ENCODE results near the gene CASK. TPM values are rescaled to one million over a fixed set of nuclear protein-coding genes. Genes with fewer than 3 reads are reported as not detected.

CASK gene
- total RNA-seq, 1 experiment from 2014 or later: 54.6 TPM

DNA sequence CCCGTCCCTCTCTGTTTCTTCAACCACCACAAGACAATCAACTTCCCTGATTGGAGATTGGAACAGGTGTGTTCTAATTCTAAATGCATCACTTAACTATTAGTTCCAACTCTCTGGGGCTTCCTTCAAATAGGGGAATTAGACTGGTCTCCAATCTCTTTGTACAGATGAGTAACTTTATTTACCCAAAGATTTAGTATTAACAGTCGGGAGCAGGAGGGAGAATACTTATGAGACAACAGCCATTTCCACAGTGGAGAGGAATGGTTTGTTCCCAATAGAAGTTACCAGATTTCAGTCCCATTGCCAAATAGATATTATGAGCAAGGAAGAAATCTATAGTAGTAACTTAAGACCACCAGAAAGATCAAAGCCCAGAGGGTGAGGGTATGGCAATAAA, 46.2 kb downstream of the CASK start:
- ChIA-PET CTCF (interaction anchor here (1.9 kb wide), 1 partner anchor 19 kb away, joined by 5 read pairs; no protein-coding TSS in a partner anchor), POLR2A (no interaction called here)
- no peak for DNase-seq (ENCODE audit: low spot score)
- Mint-ChIP-seq H3K27me3 (ENCODE audit: low read depth) (no peaks in the 10 kb centered on the region), H3K36me3 (no peaks in the 10 kb centered on the region), H3K4me3 (no peak overlapping the region), H3K4me1 (peaks cover 13% of the 10 kb centered on the region; the same call in 1 of the 2 replicates), H3K9me3 (peaks cover 4% of the 10 kb centered on the region; the same call in 1 of the 2 replicates), H3K27ac (no peak overlapping the region)
- ATAC-seq: no peak
- TF ChIP-seq RELA (CRISPR knock-in tag; IDR thresholded peaks at IDR 0.05; ENCODE audit: borderline replicate concordance) (no peak), MYBL2 (CRISPR knock-in tag; IDR thresholded peaks at IDR 0.05) (no peak), FOXJ3 (CRISPR knock-in tag; IDR thresholded peaks at IDR 0.05; ENCODE audit: borderline replicate concordance) (no peak), ZNF317 (CRISPR knock-in tag; IDR thresholded peaks at IDR 0.05; ENCODE audit: borderline replicate concordance, low read depth) (no peak), USF1 (CRISPR knock-in tag; IDR thresholded peaks at IDR 0.05) (no peak), USF2 (CRISPR knock-in tag; IDR thresholded peaks at IDR 0.05) (no peak), NFATC4 (CRISPR knock-in tag; IDR thresholded peaks at IDR 0.05) (no peak), NR3C1 (CRISPR knock-in tag; conservative IDR thresholded peaks at IDR 0.05; ENCODE audit: low read depth) (no peak), PRDM15 (CRISPR knock-in tag; IDR thresholded peaks at IDR 0.05) (no peak), ZBTB43 (CRISPR knock-in tag; IDR thresholded peaks at IDR 0.05) (no peak), GTF2I (CRISPR knock-in tag; conservative IDR thresholded peaks at IDR 0.05) (no peak), ELF4 (CRISPR knock-in tag; IDR thresholded peaks at IDR 0.05; ENCODE audit: low read depth) (no peak), PRRX2 (CRISPR knock-in tag; IDR thresholded peaks at IDR 0.05) (no peak)
- TF ChIP-seq, protein P1, sequence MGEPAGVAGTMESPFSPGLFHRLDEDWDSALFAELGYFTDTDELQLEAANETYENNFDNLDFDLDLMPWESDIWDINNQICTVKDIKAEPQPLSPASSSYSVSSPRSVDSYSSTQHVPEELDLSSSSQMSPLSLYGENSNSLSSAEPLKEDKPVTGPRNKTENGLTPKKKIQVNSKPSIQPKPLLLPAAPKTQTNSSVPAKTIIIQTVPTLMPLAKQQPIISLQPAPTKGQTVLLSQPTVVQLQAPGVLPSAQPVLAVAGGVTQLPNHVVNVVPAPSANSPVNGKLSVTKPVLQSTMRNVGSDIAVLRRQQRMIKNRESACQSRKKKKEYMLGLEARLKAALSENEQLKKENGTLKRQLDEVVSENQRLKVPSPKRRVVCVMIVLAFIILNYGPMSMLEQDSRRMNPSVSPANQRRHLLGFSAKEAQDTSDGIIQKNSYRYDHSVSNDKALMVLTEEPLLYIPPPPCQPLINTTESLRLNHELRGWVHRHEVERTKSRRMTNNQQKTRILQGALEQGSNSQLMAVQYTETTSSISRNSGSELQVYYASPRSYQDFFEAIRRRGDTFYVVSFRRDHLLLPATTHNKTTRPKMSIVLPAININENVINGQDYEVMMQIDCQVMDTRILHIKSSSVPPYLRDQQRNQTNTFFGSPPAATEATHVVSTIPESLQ (CRISPR knock-in tag; IDR thresholded peaks at IDR 0.05): no peak
- TF ChIP-seq, protein P2, sequence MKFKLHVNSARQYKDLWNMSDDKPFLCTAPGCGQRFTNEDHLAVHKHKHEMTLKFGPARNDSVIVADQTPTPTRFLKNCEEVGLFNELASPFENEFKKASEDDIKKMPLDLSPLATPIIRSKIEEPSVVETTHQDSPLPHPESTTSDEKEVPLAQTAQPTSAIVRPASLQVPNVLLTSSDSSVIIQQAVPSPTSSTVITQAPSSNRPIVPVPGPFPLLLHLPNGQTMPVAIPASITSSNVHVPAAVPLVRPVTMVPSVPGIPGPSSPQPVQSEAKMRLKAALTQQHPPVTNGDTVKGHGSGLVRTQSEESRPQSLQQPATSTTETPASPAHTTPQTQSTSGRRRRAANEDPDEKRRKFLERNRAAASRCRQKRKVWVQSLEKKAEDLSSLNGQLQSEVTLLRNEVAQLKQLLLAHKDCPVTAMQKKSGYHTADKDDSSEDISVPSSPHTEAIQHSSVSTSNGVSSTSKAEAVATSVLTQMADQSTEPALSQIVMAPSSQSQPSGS (CRISPR knock-in tag; IDR thresholded peaks at IDR 0.05; ENCODE audit: borderline replicate concordance, low read depth): no peak
- TF ChIP-seq, protein P3, sequence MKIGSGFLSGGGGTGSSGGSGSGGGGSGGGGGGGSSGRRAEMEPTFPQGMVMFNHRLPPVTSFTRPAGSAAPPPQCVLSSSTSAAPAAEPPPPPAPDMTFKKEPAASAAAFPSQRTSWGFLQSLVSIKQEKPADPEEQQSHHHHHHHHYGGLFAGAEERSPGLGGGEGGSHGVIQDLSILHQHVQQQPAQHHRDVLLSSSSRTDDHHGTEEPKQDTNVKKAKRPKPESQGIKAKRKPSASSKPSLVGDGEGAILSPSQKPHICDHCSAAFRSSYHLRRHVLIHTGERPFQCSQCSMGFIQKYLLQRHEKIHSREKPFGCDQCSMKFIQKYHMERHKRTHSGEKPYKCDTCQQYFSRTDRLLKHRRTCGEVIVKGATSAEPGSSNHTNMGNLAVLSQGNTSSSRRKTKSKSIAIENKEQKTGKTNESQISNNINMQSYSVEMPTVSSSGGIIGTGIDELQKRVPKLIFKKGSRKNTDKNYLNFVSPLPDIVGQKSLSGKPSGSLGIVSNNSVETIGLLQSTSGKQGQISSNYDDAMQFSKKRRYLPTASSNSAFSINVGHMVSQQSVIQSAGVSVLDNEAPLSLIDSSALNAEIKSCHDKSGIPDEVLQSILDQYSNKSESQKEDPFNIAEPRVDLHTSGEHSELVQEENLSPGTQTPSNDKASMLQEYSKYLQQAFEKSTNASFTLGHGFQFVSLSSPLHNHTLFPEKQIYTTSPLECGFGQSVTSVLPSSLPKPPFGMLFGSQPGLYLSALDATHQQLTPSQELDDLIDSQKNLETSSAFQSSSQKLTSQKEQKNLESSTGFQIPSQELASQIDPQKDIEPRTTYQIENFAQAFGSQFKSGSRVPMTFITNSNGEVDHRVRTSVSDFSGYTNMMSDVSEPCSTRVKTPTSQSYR (CRISPR knock-in tag; IDR thresholded peaks at IDR 0.05): no peak
- TF ChIP-seq, protein P4, sequence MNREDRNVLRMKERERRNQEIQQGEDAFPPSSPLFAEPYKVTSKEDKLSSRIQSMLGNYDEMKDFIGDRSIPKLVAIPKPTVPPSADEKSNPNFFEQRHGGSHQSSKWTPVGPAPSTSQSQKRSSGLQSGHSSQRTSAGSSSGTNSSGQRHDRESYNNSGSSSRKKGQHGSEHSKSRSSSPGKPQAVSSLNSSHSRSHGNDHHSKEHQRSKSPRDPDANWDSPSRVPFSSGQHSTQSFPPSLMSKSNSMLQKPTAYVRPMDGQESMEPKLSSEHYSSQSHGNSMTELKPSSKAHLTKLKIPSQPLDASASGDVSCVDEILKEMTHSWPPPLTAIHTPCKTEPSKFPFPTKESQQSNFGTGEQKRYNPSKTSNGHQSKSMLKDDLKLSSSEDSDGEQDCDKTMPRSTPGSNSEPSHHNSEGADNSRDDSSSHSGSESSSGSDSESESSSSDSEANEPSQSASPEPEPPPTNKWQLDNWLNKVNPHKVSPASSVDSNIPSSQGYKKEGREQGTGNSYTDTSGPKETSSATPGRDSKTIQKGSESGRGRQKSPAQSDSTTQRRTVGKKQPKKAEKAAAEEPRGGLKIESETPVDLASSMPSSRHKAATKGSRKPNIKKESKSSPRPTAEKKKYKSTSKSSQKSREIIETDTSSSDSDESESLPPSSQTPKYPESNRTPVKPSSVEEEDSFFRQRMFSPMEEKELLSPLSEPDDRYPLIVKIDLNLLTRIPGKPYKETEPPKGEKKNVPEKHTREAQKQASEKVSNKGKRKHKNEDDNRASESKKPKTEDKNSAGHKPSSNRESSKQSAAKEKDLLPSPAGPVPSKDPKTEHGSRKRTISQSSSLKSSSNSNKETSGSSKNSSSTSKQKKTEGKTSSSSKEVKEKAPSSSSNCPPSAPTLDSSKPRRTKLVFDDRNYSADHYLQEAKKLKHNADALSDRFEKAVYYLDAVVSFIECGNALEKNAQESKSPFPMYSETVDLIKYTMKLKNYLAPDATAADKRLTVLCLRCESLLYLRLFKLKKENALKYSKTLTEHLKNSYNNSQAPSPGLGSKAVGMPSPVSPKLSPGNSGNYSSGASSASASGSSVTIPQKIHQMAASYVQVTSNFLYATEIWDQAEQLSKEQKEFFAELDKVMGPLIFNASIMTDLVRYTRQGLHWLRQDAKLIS (CRISPR knock-in tag; IDR thresholded peaks at IDR 0.05; ENCODE audit: borderline replicate concordance): no peak
- TF ChIP-seq, protein P5, sequence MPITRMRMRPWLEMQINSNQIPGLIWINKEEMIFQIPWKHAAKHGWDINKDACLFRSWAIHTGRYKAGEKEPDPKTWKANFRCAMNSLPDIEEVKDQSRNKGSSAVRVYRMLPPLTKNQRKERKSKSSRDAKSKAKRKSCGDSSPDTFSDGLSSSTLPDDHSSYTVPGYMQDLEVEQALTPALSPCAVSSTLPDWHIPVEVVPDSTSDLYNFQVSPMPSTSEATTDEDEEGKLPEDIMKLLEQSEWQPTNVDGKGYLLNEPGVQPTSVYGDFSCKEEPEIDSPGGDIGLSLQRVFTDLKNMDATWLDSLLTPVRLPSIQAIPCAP (CRISPR knock-in tag; IDR thresholded peaks at IDR 0.05): no peak

Data from WTC11 (cell line).